Activated CD4-positive, alpha-beta T cell treated with anti-CD3 and anti-CD28 coated beads, Interleukin-2, amount 10 ng/mL, durations not matched to agents 24 days and 14 days (primary cell): ENCODE measurements around the gene DEFB112. TPM values are rescaled to one million over a fixed set of nuclear protein-coding genes. Genes with fewer than 3 reads are reported as not detected.

ENCODE experiments used
- DNase-seq: peaks from one replicate; pipeline ENCODE4 v3.0.0; 2022
- H3K27ac Mint-ChIP-seq: one replicate; pipeline ENCODE4 v1.8.0; 2022; ENCODE audit warnings: mild to moderate bottlenecking, mixed read lengths
- H3K27me3 Mint-ChIP-seq: one replicate; pipeline ENCODE4 v1.8.0; 2022; ENCODE audit warnings: mixed read lengths
- H3K36me3 Mint-ChIP-seq: one replicate; pipeline ENCODE4 v1.8.0; 2022; ENCODE audit warnings: low read depth, mild to moderate bottlenecking, mixed read lengths
- H3K4me1 Mint-ChIP-seq: one replicate; pipeline ENCODE4 v1.8.0; 2021; ENCODE audit warnings: mixed read lengths
- H3K4me3 Mint-ChIP-seq: one replicate; pipeline ENCODE4 v1.8.0; 2022; ENCODE audit warnings: mild to moderate bottlenecking, moderate library complexity, mixed read lengths
- H3K9me3 Mint-ChIP-seq: one replicate; pipeline ENCODE4 v1.8.0; 2021; ENCODE audit warnings: mixed read lengths
- intact Hi-C: fragments of 100-400 bp; cut with micrococcal nuclease; formaldehyde crosslinking; loops from one replicate; pipeline ENCODE4 v1.15.1; 2023
- total RNA-seq: library from RNA; stranded (reverse); gene quantifications from 2 replicates; pipeline ENCODE4 v1.2.3, GENCODE V29; 2022

The DEFB112 gene
- total RNA-seq, 1 donor from 2014 or later = not detected

DNA sequence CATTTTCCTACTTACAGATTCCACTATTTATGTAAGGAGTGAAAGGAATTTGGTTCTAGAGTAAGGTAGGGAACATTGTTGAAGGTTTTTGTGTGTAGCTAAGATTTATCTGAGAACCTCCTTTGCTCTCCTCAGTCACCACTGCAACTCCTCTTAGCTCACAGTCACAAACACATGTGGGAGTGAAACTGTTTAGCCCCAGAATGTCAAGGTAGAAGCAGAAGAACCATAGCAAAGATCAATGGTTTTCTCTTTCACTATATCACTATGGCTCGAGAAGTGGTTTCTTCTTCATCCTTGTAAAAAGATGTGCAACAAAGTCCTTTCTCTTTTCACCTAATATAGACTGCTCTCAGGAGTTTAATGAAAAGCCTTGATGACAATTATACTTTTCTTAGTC lies 6.5 kb upstream of the DEFB112 start:
- H3K4me1 Mint-ChIP-seq = no peaks in the 10 kb centered on the region
- H3K27me3 Mint-ChIP-seq = no peaks in the 10 kb centered on the region
- no peak overlapping the region for H3K4me3 Mint-ChIP-seq
- H3K9me3 Mint-ChIP-seq = no peaks in the 10 kb centered on the region
- intact Hi-C loops = no loop called here
- no peak overlapping the region for H3K27ac Mint-ChIP-seq
- H3K36me3 Mint-ChIP-seq = no peaks in the 10 kb centered on the region
- DNase-seq = no peak

DNA sequence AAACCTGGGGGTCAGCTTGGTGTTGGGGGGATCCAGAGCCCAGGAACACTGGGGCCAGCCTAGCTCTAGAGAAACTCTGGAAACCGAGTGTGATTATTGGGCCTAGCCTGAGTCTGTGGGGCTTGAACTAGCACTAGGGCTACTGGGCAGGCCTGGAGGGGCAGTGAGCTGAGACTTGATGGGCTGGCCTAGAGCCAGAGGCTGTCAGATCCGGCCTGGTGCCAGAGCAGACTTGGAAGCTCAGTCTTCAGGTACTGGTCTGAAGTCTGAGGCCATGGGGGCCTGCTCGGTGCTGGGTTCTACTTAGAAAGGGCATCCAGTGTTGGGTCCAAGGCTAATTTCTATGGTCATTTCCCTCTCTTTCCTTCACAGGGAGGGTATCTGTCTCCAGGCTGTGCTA lies 2.7 kb downstream of the DEFB112 start:
- DNase-seq = no peak
- Mint-ChIP-seq H3K9me3 (no peaks in the 10 kb centered on the region), H3K4me1 (no peaks in the 10 kb centered on the region), H3K27ac (no peak overlapping the region), H3K27me3 (no peaks in the 10 kb centered on the region), H3K36me3 (no peaks in the 10 kb centered on the region), H3K4me3 (no peak overlapping the region)
- intact Hi-C loops = no loop called here

DNA sequence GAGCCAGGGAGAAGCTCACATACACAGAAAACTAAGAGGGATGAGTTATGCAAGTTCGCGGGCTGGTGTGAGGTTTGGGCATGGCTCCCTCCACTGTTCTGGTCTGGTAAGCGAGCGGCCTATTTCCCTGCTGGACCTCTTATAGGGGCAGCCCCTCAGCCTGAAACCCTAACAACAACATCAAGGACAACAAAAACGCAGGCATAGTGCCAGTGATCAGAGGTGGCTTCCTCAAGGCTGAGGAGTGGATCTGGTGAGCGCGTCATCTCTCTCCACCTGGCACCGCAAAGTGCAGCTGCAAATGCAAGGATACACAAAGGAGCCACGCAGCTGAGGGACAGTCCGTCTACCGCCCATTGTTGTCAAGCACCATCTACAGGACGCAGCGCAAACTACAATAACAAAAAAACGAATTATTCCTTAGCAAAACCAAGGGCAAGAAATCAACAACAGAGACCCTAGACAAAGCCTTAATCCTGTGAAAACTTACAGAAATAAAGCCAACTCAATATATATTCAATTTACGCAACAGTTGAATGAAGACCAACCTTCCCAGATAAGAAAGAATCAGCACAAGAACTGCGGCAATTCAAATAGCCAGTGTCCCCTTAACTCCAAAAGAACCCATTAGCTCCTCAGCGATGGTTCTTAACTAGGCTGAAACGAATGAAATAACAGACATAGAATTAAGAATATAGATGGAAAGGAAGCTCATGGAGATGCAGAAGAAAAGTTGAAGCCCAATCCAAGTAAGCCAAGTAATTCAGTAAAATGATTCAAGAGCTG lies 18.8 kb downstream of the DEFB112 start:
- H3K36me3 Mint-ChIP-seq = no peaks in the 10 kb centered on the region
- H3K9me3 Mint-ChIP-seq = no peaks in the 10 kb centered on the region
- no peak for DNase-seq
- no peak overlapping the region for H3K4me3 Mint-ChIP-seq
- H3K27ac Mint-ChIP-seq = no peak overlapping the region
- intact Hi-C loops = no loop called here
- no peaks in the 10 kb centered on the region for H3K4me1 Mint-ChIP-seq
- H3K27me3 Mint-ChIP-seq = no peaks in the 10 kb centered on the region

DNA sequence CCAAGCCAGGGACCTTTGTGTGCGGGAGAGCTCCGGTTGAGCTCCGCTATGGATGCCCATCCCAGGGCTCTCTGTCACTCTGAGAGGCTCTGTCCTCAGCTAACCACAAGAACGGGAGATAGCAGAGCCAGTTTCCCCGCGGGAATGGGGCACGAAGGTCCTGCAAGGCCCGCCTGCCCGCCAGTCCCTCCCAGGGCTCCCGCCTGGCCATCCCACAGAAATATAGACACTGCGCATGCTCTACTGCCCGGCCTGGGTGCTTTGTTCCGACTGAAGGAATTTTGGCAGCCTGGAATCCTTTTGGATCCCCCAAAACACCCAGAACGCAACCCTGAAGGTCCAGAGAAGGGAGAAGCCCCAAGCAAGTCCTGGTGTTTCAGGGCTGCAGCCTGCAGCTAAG lies 19.4 kb downstream of the DEFB112 start:
- Mint-ChIP-seq H3K9me3 (no peaks in the 10 kb centered on the region), H3K27ac (no peak overlapping the region), H3K4me3 (no peak overlapping the region), H3K36me3 (no peaks in the 10 kb centered on the region), H3K27me3 (no peaks in the 10 kb centered on the region), H3K4me1 (no peaks in the 10 kb centered on the region)
- no peak for DNase-seq
- intact Hi-C loops = no loop called here

GRCh38 chr6:50025258-50025657 lies 24.5 kb downstream of the DEFB112 start:
- Mint-ChIP-seq H3K27me3 (no peaks in the 10 kb centered on the region), H3K36me3 (no peaks in the 10 kb centered on the region), H3K4me1 (no peaks in the 10 kb centered on the region), H3K9me3 (no peaks in the 10 kb centered on the region), H3K4me3 (no peak overlapping the region), H3K27ac (no peak overlapping the region)
- DNase-seq = no peak
- intact Hi-C loops = no loop called here

GRCh38 chr6:50021894-50022293 lies 27.8 kb downstream of the DEFB112 start, which contains the start of gene DEFB110:
Gene DEFB110, minus strand, starts transcription at chr6:50021994. Its CDS starts 59 bp downstream, at chr6:50021935.
- Mint-ChIP-seq H3K4me3 (no peak within 1 kb of the TSS), H3K27me3 (no peaks in the 10 kb centered on the region), H3K27ac (no peak within 1 kb of the TSS), H3K4me1 (no peaks in the 10 kb centered on the region), H3K36me3 (no peaks in the 10 kb centered on the region), H3K9me3 (no peaks in the 10 kb centered on the region)
- intact Hi-C loops = no loop called here
- DNase-seq = no peak

DNA sequence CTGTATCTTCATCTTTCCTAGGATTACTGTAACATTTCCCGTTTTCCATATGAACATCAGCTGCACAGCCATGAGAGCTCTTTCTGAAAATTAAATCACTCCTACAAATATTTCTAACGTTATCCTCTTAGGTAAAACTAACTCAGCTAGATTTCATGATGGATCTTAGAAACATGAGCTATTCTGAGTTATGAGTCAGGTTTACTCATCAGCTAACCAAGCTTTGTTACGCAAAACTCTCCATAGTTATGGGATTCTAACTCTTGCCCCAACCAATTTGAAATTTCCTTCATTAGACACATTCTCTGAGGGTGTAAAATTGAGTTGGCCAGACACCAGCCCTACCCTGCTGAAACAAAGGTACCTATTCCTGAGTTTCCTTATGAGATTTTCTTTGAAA lies 41.9 kb downstream of the DEFB112 start:
- Mint-ChIP-seq H3K4me3 (no peak overlapping the region), H3K27me3 (no peaks in the 10 kb centered on the region), H3K27ac (no peak overlapping the region), H3K9me3 (no peaks in the 10 kb centered on the region), H3K36me3 (no peaks in the 10 kb centered on the region), H3K4me1 (no peaks in the 10 kb centered on the region)
- no peak for DNase-seq
- intact Hi-C loops = no loop called here

GRCh38 chr6:50003139-50003538 lies 46.6 kb downstream of the DEFB112 start:
- no peak for DNase-seq
- H3K4me3 Mint-ChIP-seq = no peak overlapping the region
- H3K4me1 Mint-ChIP-seq = no peaks in the 10 kb centered on the region
- intact Hi-C loops = no loop called here
- no peaks in the 10 kb centered on the region for H3K9me3 Mint-ChIP-seq
- no peaks in the 10 kb centered on the region for H3K27me3 Mint-ChIP-seq
- no peak overlapping the region for H3K27ac Mint-ChIP-seq
- H3K36me3 Mint-ChIP-seq = no peaks in the 10 kb centered on the region

GRCh38 chr6:49995278-49995677 lies 54.5 kb downstream of the DEFB112 start:
- DNase-seq = no peak
- no peaks in the 10 kb centered on the region for H3K9me3 Mint-ChIP-seq
- intact Hi-C loops = no loop called here
- H3K4me1 Mint-ChIP-seq = no peaks in the 10 kb centered on the region
- H3K36me3 Mint-ChIP-seq = no peaks in the 10 kb centered on the region
- no peak overlapping the region for H3K27ac Mint-ChIP-seq
- H3K4me3 Mint-ChIP-seq = no peak overlapping the region
- H3K27me3 Mint-ChIP-seq = no peaks in the 10 kb centered on the region

Other genes starting within 250 kb of the DEFB112 start
- not detected in 2 replicates for gene CRISP1, start 183.4 kb downstream of the DEFB112 start, total RNA-seq
- gene DEFB114, start 85.8 kb downstream of the DEFB112 start, total RNA-seq = not detected in 2 replicates
- gene DEFB113, start 80.3 kb downstream of the DEFB112 start, total RNA-seq = not detected in 2 replicates
- not detected in 2 replicates for gene DEFB110, start 27.9 kb downstream of the DEFB112 start, total RNA-seq